ENCODE data around the gene ITPKC. TPM values are rescaled to one million over a fixed set of nuclear protein-coding genes. Genes with fewer than 3 reads are reported as not detected.

ITPKC gene
- total and polyA plus RNA-seq, 2 experiments from 2014 or later = 5.3 to 12.6 TPM

DNA sequence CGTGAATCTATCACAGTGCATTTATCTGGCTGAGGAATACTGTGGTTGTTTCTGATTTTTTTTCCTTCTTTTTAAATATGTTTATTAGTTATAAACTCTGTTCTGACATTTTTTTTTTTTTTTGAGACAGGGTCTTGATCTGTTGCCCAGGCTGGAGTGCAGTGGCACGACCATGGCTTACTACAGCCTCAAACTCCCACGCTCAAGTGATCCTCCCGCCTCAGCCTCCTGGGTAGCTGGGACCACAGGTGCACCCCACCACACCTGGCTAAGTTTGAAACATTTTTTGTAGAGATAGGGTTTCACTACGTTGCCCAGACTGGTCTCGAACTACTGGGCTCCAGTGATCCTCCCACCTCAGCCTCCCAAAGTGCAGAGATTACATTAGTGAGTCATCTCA is 19.9 kb upstream of the ITPKC start:
- Mint-ChIP-seq H3K27me3 (ENCODE audit: insufficient read depth, low read depth, poor library complexity) (peaks cover 12% of the 10 kb centered on the region), H3K9me3 (no peaks in the 10 kb centered on the region), H3K4me3 (no peak overlapping the region), H3K4me1 (peaks cover 11% of the 10 kb centered on the region), H3K36me3 (ENCODE audit: low read depth) (peaks cover 25% of the 10 kb centered on the region), H3K27ac (no peak overlapping the region)
- Histone ChIP-seq H3K27ac (ENCODE audit: low read depth) (no peak overlapping the region), H4K20me1 (replicated peaks; ENCODE audit: insufficient read depth) (no peaks in the 10 kb centered on the region), H3K36me3 (ENCODE audit: insufficient read depth) (peaks cover 4% of the 10 kb centered on the region; the same call in 1 of the 2 replicates), H3K4me2 (no peak overlapping the region), H3K9me2 (ENCODE audit: insufficient read depth) (no peaks in the 10 kb centered on the region), H3K79me2 (replicated peaks; ENCODE audit: insufficient read depth) (no peaks in the 10 kb centered on the region; the same call in 1 of the 2 replicates), H3K27me3 (ENCODE audit: insufficient read depth) (no peaks in the 10 kb centered on the region), H3K4me3 (no peak overlapping the region), H3K4me1 (ENCODE audit: insufficient read depth) (no peaks in the 10 kb centered on the region; the same call in 1 of the 2 replicates), H2AFZ (no peak overlapping the region), H3F3A (replicated peaks; ENCODE audit: low read depth) (no peaks in the 10 kb centered on the region)
- no peak for DNase-seq (ENCODE audit: low spot score)
- TF ChIP-seq, protein P1, sequence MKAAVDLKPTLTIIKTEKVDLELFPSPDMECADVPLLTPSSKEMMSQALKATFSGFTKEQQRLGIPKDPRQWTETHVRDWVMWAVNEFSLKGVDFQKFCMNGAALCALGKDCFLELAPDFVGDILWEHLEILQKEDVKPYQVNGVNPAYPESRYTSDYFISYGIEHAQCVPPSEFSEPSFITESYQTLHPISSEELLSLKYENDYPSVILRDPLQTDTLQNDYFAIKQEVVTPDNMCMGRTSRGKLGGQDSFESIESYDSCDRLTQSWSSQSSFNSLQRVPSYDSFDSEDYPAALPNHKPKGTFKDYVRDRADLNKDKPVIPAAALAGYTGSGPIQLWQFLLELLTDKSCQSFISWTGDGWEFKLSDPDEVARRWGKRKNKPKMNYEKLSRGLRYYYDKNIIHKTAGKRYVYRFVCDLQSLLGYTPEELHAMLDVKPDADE (IDR thresholded peaks at IDR 0.05) = no peak
- TF ChIP-seq ZNF114 (CRISPR knock-in tag; IDR thresholded peaks at IDR 0.05) = no peak
- TF ChIP-seq POLR2AphosphoS5 (IDR thresholded peaks at IDR 0.05; ENCODE audit: low read depth) = no peak
- no peak for ATAC-seq

DNA sequence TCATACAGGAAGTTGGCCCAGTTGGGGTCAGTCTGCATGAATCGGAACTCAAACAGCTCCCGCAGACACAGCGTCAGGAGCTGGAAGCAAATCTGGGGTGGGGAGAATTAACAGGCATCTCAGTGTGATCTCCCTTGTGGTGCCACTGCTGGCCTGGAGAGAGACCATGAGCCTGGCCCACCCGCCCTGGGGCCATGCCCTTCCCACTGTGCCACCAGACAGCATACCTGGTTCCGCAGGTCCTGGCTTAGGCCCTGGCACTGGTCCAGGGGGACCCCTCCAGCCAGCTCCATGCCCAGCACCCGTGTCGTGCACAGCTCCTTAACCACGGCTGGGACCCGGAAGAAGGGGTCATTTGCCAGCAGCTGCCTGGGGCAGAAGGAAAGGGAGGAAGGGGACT is 16.8 kb upstream of the ITPKC start:
- DNase-seq (ENCODE audit: low spot score) (no peak), ATAC-seq (no peak)
- Mint-ChIP-seq H3K27me3 (ENCODE audit: insufficient read depth, low read depth, poor library complexity) (peaks cover 16% of the 10 kb centered on the region), H3K27ac (no peak overlapping the region), H3K4me3 (no peak overlapping the region), H3K9me3 (no peaks in the 10 kb centered on the region), H3K36me3 (ENCODE audit: low read depth) (peaks cover 40% of the 10 kb centered on the region), H3K4me1 (peaks cover 10% of the 10 kb centered on the region)
- H3K4me3 ChIP-seq = no peak overlapping the region
- no peak overlapping the region for H2AFZ ChIP-seq
- no peaks in the 10 kb centered on the region; the same call in 1 of the 2 replicates for H3K79me2 ChIP-seq (replicated peaks; ENCODE audit: insufficient read depth)
- 0 out of 2 replicates have a peak overlapping the region, but pooled peaks have one; percentile 9 for H3K27ac ChIP-seq (ENCODE audit: low read depth)
- H3K36me3 ChIP-seq (ENCODE audit: insufficient read depth) = peaks cover 7% of the 10 kb centered on the region; the same call in 1 of the 2 replicates
- 0 out of 2 replicates have a peak, but pooled peaks cover 3% of the 10 kb centered on the region for H3K4me1 ChIP-seq (ENCODE audit: insufficient read depth)
- no peaks in the 10 kb centered on the region for H3K9me2 ChIP-seq (ENCODE audit: insufficient read depth)
- H3F3A ChIP-seq (replicated peaks; ENCODE audit: low read depth) = 0 out of 2 replicates have a peak, but pooled peaks cover 6% of the 10 kb centered on the region
- no peaks in the 10 kb centered on the region for H3K27me3 ChIP-seq (ENCODE audit: insufficient read depth)
- H3K4me2 ChIP-seq = no peak overlapping the region
- H4K20me1 ChIP-seq (replicated peaks; ENCODE audit: insufficient read depth) = no peaks in the 10 kb centered on the region; the same call in 1 of the 2 replicates
- no peak for TF ChIP-seq EZH2 (IDR thresholded peaks at IDR 0.05; ENCODE audit: low read depth, unreplicated experiment)
- TF ChIP-seq, protein P2, sequence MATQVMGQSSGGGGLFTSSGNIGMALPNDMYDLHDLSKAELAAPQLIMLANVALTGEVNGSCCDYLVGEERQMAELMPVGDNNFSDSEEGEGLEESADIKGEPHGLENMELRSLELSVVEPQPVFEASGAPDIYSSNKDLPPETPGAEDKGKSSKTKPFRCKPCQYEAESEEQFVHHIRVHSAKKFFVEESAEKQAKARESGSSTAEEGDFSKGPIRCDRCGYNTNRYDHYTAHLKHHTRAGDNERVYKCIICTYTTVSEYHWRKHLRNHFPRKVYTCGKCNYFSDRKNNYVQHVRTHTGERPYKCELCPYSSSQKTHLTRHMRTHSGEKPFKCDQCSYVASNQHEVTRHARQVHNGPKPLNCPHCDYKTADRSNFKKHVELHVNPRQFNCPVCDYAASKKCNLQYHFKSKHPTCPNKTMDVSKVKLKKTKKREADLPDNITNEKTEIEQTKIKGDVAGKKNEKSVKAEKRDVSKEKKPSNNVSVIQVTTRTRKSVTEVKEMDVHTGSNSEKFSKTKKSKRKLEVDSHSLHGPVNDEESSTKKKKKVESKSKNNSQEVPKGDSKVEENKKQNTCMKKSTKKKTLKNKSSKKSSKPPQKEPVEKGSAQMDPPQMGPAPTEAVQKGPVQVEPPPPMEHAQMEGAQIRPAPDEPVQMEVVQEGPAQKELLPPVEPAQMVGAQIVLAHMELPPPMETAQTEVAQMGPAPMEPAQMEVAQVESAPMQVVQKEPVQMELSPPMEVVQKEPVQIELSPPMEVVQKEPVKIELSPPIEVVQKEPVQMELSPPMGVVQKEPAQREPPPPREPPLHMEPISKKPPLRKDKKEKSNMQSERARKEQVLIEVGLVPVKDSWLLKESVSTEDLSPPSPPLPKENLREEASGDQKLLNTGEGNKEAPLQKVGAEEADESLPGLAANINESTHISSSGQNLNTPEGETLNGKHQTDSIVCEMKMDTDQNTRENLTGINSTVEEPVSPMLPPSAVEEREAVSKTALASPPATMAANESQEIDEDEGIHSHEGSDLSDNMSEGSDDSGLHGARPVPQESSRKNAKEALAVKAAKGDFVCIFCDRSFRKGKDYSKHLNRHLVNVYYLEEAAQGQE (IDR thresholded peaks at IDR 0.05; ENCODE audit: unreplicated experiment) = no peak
- TF ChIP-seq ZNF462 (CRISPR knock-in tag; IDR thresholded peaks at IDR 0.05) = no peak
- no peak for TF ChIP-seq CTCF (conservative IDR thresholded peaks at IDR 0.05; ENCODE audit: low read depth in 2 of 2)
- TF ChIP-seq NANOG (IDR thresholded peaks at IDR 0.05; ENCODE audit: borderline replicate concordance) = no peak
- TF ChIP-seq STAT1 (IDR thresholded peaks at IDR 0.05; ENCODE audit: unreplicated experiment) = no peak
- no peak for TF ChIP-seq POLR2AphosphoS5 (IDR thresholded peaks at IDR 0.05; ENCODE audit: low read depth)

Data from GM23338 (cell line).